Esophagus squamous epithelium (tissue), 4 donors: ENCODE data around the gene MTNR1A.

Experiments used
- POLR2A ChIP-seq, 4 donors: fragments of 450-650 bp; IDR thresholded peaks; one replicate each; pipeline ENCODE4 v1.6.1; 2017; ENCODE audit warnings: antibody characterized with exemption in 4 of 4, mild to moderate bottlenecking in 4 of 4, moderate library complexity in 3 of 4
- TF ChIP-seq, protein P1 (sequence below), 6 experiments: fragments of 450-650 bp in 4 of 6; fragments of 200-600 bp in 2 of 6; sonication (generic) in 2 of 6; IDR thresholded peaks; one replicate each; pipeline ENCODE4 v1.5.1; 2016 to 2019; ENCODE audit warnings: antibody characterized with exemption in 6 of 6, mild to moderate bottlenecking in 4 of 6, moderate library complexity in 4 of 6

GRCh38 chr4:186591651-186592050 lies 36.3 kb upstream of the MTNR1A start:
- TF ChIP-seq, protein P1, sequence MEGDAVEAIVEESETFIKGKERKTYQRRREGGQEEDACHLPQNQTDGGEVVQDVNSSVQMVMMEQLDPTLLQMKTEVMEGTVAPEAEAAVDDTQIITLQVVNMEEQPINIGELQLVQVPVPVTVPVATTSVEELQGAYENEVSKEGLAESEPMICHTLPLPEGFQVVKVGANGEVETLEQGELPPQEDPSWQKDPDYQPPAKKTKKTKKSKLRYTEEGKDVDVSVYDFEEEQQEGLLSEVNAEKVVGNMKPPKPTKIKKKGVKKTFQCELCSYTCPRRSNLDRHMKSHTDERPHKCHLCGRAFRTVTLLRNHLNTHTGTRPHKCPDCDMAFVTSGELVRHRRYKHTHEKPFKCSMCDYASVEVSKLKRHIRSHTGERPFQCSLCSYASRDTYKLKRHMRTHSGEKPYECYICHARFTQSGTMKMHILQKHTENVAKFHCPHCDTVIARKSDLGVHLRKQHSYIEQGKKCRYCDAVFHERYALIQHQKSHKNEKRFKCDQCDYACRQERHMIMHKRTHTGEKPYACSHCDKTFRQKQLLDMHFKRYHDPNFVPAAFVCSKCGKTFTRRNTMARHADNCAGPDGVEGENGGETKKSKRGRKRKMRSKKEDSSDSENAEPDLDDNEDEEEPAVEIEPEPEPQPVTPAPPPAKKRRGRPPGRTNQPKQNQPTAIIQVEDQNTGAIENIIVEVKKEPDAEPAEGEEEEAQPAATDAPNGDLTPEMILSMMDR (IDR thresholded peaks at IDR 0.05), result no peak
- TF ChIP-seq POLR2A (IDR thresholded peaks at IDR 0.05), result no peak
